ENCODE results near the gene PDS5A.

DNA sequence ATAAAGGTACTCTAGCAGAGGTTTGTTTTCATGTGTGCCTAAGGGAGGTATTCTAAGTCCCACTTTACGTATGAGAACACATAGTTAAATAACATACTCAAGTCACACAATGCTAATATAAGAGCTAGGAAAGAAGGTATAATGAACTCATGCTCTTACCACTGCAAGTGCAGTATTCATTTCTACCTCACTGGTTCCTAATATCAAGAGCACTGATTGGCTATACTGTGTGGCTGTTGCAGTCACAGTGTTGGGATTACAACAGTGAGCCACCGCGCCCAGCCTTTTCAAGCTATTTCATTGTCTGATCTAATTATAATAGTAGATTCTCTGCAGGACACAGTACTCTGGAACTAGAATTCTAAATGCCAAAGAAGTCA lies 84.0 kb downstream of the PDS5A start:
- no peak for TF ChIP-seq POLR2A (IDR thresholded peaks at IDR 0.05; ENCODE audit: borderline replicate concordance, extremely low read depth, insufficient read depth, insufficient read length)
- TF ChIP-seq, protein P1, sequence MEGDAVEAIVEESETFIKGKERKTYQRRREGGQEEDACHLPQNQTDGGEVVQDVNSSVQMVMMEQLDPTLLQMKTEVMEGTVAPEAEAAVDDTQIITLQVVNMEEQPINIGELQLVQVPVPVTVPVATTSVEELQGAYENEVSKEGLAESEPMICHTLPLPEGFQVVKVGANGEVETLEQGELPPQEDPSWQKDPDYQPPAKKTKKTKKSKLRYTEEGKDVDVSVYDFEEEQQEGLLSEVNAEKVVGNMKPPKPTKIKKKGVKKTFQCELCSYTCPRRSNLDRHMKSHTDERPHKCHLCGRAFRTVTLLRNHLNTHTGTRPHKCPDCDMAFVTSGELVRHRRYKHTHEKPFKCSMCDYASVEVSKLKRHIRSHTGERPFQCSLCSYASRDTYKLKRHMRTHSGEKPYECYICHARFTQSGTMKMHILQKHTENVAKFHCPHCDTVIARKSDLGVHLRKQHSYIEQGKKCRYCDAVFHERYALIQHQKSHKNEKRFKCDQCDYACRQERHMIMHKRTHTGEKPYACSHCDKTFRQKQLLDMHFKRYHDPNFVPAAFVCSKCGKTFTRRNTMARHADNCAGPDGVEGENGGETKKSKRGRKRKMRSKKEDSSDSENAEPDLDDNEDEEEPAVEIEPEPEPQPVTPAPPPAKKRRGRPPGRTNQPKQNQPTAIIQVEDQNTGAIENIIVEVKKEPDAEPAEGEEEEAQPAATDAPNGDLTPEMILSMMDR (IDR thresholded peaks at IDR 0.05 in 2 of 3, conservative IDR thresholded peaks at IDR 0.05 in 1 of 3; ENCODE audit: borderline replicate concordance in 1 of 3, insufficient read depth in 1 of 3, low read depth in 2 of 3, low read length in 2 of 3): no peak
- TF ChIP-seq POLR2AphosphoS5 (IDR thresholded peaks at IDR 0.05; ENCODE audit: low read depth, low read length): no peak
- no peak for TF ChIP-seq EZH2 (IDR thresholded peaks at IDR 0.05)
- TF ChIP-seq, protein P2, sequence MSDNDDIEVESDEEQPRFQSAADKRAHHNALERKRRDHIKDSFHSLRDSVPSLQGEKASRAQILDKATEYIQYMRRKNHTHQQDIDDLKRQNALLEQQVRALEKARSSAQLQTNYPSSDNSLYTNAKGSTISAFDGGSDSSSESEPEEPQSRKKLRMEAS (IDR thresholded peaks at IDR 0.05): no peak
- no peak for TF ChIP-seq EGR1 (IDR thresholded peaks at IDR 0.05; ENCODE audit: low read depth)
- TF ChIP-seq ZFX (IDR thresholded peaks at IDR 0.05): no peak
- TF ChIP-seq EZH2phosphoT487 (IDR thresholded peaks at IDR 0.05; ENCODE audit: borderline replicate concordance): no peak
- TF ChIP-seq, protein P3, sequence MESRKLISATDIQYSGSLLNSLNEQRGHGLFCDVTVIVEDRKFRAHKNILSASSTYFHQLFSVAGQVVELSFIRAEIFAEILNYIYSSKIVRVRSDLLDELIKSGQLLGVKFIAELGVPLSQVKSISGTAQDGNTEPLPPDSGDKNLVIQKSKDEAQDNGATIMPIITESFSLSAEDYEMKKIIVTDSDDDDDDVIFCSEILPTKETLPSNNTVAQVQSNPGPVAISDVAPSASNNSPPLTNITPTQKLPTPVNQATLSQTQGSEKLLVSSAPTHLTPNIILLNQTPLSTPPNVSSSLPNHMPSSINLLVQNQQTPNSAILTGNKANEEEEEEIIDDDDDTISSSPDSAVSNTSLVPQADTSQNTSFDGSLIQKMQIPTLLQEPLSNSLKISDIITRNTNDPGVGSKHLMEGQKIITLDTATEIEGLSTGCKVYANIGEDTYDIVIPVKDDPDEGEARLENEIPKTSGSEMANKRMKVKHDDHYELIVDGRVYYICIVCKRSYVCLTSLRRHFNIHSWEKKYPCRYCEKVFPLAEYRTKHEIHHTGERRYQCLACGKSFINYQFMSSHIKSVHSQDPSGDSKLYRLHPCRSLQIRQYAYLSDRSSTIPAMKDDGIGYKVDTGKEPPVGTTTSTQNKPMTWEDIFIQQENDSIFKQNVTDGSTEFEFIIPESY (IDR thresholded peaks at IDR 0.05; ENCODE audit: extremely low read depth, insufficient replicate concordance, low read length): no peak

Measured in HCT116 (cell line).